HCT116 (cell line): ENCODE results near the gene TNFSF11. TPM values are rescaled to one million over a fixed set of nuclear protein-coding genes. Genes with fewer than 3 reads are reported as not detected.

Source experiments
- ATAC-seq: fragments of 200-7000 bp; cut with Tn5 transposase; 2 replicates; pipeline ENCODE4 v1.9.1; 2020; ENCODE audit warnings: mild to moderate bottlenecking, moderate library complexity
- BruUV-seq: library from RNA; stranded (reverse); fragments of 400-500 nt; replicated peaks from 2 replicates; lab custom pipeline; 2021; lab: Mats Ljungman, UMichigan
- CTCF ChIA-PET: fragments of 300-600 bp; sonication (Branson Sonifier 250); formaldehyde crosslinking; loops from one replicate; lab custom pipeline; 2021; ENCODE audit warnings: antibody characterized with exemption; lab: Charles Lee
- POLR2A ChIA-PET: fragments of 300-600, 350-600 bp; sonication (Branson Sonifier 250); formaldehyde crosslinking; loops from one replicate; lab custom pipeline; 2021; ENCODE audit warnings: antibody characterized with exemption; lab: Charles Lee
- RAD21 ChIA-PET, 2 experiments: fragments of 300-600 bp; sonication (Branson Sonifier 250); formaldehyde crosslinking; loops; one replicate each; lab custom pipeline; 2023; ENCODE audit warnings: low total read pairs in 2 of 2; ENCODE audit not compliant: uncharacterized antibody in 2 of 2, unreplicated experiment in 2 of 2, low non-redundant PET in 1 of 2; lab: Charles Lee
- DNase-seq: peaks from one replicate; pipeline ENCODE4 v3.0.0-alpha.2; 2010; ENCODE audit warnings: low read depth, low spot score
- H2AFZ ChIP-seq: fragments of 200-600 bp; shearing (Covaris generic), sonication (generic); 2 replicates; pipeline ENCODE4 v1.6.1; 2017; ENCODE audit warnings: low read depth, mixed run types, mixed read lengths, antibody characterized with exemption, low read length; ENCODE audit not compliant: poor library complexity, severe bottlenecking
- H3K27ac ChIP-seq: 2 replicates; pipeline ENCODE4 v1.5.1; 2012; ENCODE audit warnings: low read depth, low read length
- H3K27me3 ChIP-seq: fragments of 200-600 bp; sonication (generic); 2 replicates; pipeline ENCODE4 v1.6.1; 2016; ENCODE audit warnings: mixed run types, low read length, mixed read lengths; ENCODE audit not compliant: insufficient read depth
- H3K36me3 ChIP-seq, 2 experiments: fragments of 200-500 bp in 1 of 2; fragments of 200-600 bp in 1 of 2; sonication (Bioruptor generic) in 1 of 2; sonication (generic) in 1 of 2; 2 replicates each; pipeline versions ENCODE4 v1.5.1 to v1.6.1; 2014 to 2016; ENCODE audit warnings: low read length in 2 of 2, inconsistent platforms in 1 of 2, mixed read lengths in 1 of 2, mixed run types in 1 of 2; ENCODE audit not compliant: insufficient read depth in 2 of 2, control insufficient read depth in 1 of 2
- H3K4me1 ChIP-seq, 2 experiments: fragments of 200-600 bp in 1 of 2; sonication (generic) in 1 of 2; 2 replicates each; pipeline versions ENCODE4 v1.5.1 to v1.6.1; 2012 to 2017; ENCODE audit warnings: low read length in 2 of 2, inconsistent platforms in 1 of 2, mild to moderate bottlenecking in 1 of 2, mixed read lengths in 1 of 2, mixed run types in 1 of 2, moderate library complexity in 1 of 2; ENCODE audit not compliant: insufficient read depth in 2 of 2, control insufficient read depth in 1 of 2
- H3K4me2 ChIP-seq: fragments of 200-600 bp; sonication (generic); 2 replicates; pipeline ENCODE4 v1.6.1; 2017; ENCODE audit warnings: mixed run types, low read length, mixed read lengths
- H3K4me3 ChIP-seq, 2 experiments: fragments of 200-600 bp in 1 of 2; sonication (generic) in 1 of 2; replicated peaks in 1 of 2; 2 replicates each; pipeline ENCODE4 v1.5.1; 2011 to 2016; ENCODE audit warnings: low read length in 2 of 2, control low read depth in 1 of 2, low read depth in 1 of 2, mild to moderate bottlenecking in 1 of 2, mixed read lengths in 1 of 2, mixed run types in 1 of 2
- H3K79me2 ChIP-seq: fragments of 200-600 bp; sonication (generic); 2 replicates; pipeline ENCODE4 v1.6.1; 2017; ENCODE audit warnings: mild to moderate bottlenecking, mixed run types, low read length, moderate library complexity, mixed read lengths; ENCODE audit not compliant: insufficient read depth
- H3K9ac ChIP-seq: fragments of 200-600 bp; sonication (generic); 2 replicates; pipeline ENCODE4 v1.6.1; 2016; ENCODE audit warnings: low read length, mixed read lengths
- H3K9me2 ChIP-seq: fragments of 200-600 bp; sonication (generic), shearing (Covaris generic); 2 replicates; pipeline ENCODE4 v1.6.1; 2017; ENCODE audit warnings: mixed run types, mild to moderate bottlenecking, moderate library complexity; ENCODE audit not compliant: insufficient read depth
- H3K9me3 ChIP-seq, 2 experiments: fragments of 200-500 bp in 1 of 2; fragments of 200-600 bp in 1 of 2; sonication (Bioruptor generic) in 1 of 2; sonication (generic) in 1 of 2; 2 replicates each; pipeline ENCODE4 v1.6.1; 2014 to 2017; ENCODE audit warnings: low read length in 2 of 2, mixed read lengths in 2 of 2, inconsistent platforms in 1 of 2, low read depth in 1 of 2, mild to moderate bottlenecking in 1 of 2, mixed run types in 1 of 2, moderate library complexity in 1 of 2; ENCODE audit not compliant: control insufficient read depth in 1 of 2, insufficient read depth in 1 of 2
- H4K20me1 ChIP-seq: fragments of 200-600 bp; sonication (generic), shearing (Covaris generic); 2 replicates; pipeline ENCODE4 v1.6.1; 2017; ENCODE audit warnings: mixed run types, mild to moderate bottlenecking, moderate library complexity; ENCODE audit not compliant: insufficient read depth
- CTCF ChIP-seq, 3 experiments: fragments of 200-600 bp in 1 of 3; sonication (generic) in 1 of 3; IDR thresholded peaks in 2 of 3; conservative IDR thresholded peaks in 1 of 3; 2 replicates each; pipeline ENCODE4 v1.5.1; 2012 to 2017; ENCODE audit warnings: low read depth in 2 of 3, low read length in 2 of 3, antibody characterized with exemption in 1 of 3, borderline replicate concordance in 1 of 3, control low read depth in 1 of 3, mild to moderate bottlenecking in 1 of 3, mixed read lengths in 1 of 3, mixed run types in 1 of 3, moderate library complexity in 1 of 3; ENCODE audit not compliant: insufficient read depth in 1 of 3
- EGR1 ChIP-seq: IDR thresholded peaks from 2 replicates; pipeline ENCODE4 v1.6.1; 2012; ENCODE audit warnings: low read depth
- ELF1 ChIP-seq: IDR thresholded peaks from 2 replicates; pipeline ENCODE4 v1.6.1; 2012; ENCODE audit warnings: low read depth, borderline replicate concordance
- JUND ChIP-seq: IDR thresholded peaks from 2 replicates; pipeline ENCODE4 v1.6.1; 2012
- MAX ChIP-seq: IDR thresholded peaks from 2 replicates; pipeline ENCODE4 v1.6.1; 2012
- POLR2A ChIP-seq: IDR thresholded peaks from 2 replicates; pipeline ENCODE4 v1.7.0; 2011; ENCODE audit warnings: borderline replicate concordance; ENCODE audit not compliant: insufficient read depth, insufficient read length; ENCODE audit errors: extremely low read depth
- POLR2AphosphoS5 ChIP-seq: IDR thresholded peaks from 2 replicates; pipeline ENCODE4 v1.6.1; 2011; ENCODE audit warnings: mild to moderate bottlenecking, low read depth, low read length, moderate library complexity
- RAD21 ChIP-seq: IDR thresholded peaks from 2 replicates; pipeline ENCODE4 v1.6.1; 2012; ENCODE audit warnings: low read depth, mild to moderate bottlenecking
- REST ChIP-seq: IDR thresholded peaks from 2 replicates; pipeline ENCODE4 v1.6.1; 2012; ENCODE audit warnings: low read depth
- SIN3A ChIP-seq: IDR thresholded peaks from 2 replicates; pipeline ENCODE4 v1.6.1; 2012; ENCODE audit warnings: low read depth
- SP1 ChIP-seq: IDR thresholded peaks from 2 replicates; pipeline ENCODE4 v1.6.1; 2012; ENCODE audit warnings: low read depth
- SRF ChIP-seq: IDR thresholded peaks from 2 replicates; pipeline ENCODE4 v1.6.1; 2012; ENCODE audit warnings: low read depth
- TCF7L2 ChIP-seq: IDR thresholded peaks from 2 replicates; pipeline ENCODE4 v1.7.0; 2011; ENCODE audit warnings: borderline replicate concordance, inconsistent platforms; ENCODE audit not compliant: insufficient read depth, insufficient read length; ENCODE audit errors: extremely low read depth
- YY1 ChIP-seq: IDR thresholded peaks from 2 replicates; pipeline ENCODE4 v1.6.1; 2011; ENCODE audit warnings: low read length, low read depth, moderate library complexity, mild to moderate bottlenecking; ENCODE audit not compliant: insufficient replicate concordance; ENCODE audit errors: extremely low read depth
- ZNF274 ChIP-seq: fragments of 200-500 bp; sonication (Bioruptor generic); IDR thresholded peaks from 2 replicates; pipeline ENCODE4 v1.6.1; 2014; ENCODE audit warnings: mild to moderate bottlenecking, low read depth, low read length, inconsistent platforms
- intact Hi-C: fragments of 100-400 bp; cut with micrococcal nuclease; formaldehyde crosslinking; loops from 2 replicates; pipeline ENCODE4 v1.10.0; 2022
- total RNA-seq: library from RNA; stranded (reverse); gene quantifications from one replicate; pipeline ENCODE4 v1.2.1, GENCODE V29; 2021; ENCODE audit not compliant: unreplicated experiment

Gene TNFSF11
- total RNA-seq, 1 experiment from 2014 or later = not detected

GRCh38 chr13:42615691-42616090, 41.7 kb downstream of the TNFSF11 start:
- ChIA-PET POLR2A (no interaction called here), CTCF (no interaction called here), RAD21 (no interaction called here)
- no peak overlapping the region for H3K4me2 ChIP-seq
- H2AFZ ChIP-seq = no peak overlapping the region
- no peak overlapping the region for H3K9ac ChIP-seq
- intact Hi-C loops = no loop called here
- no peaks in the 10 kb centered on the region for H4K20me1 ChIP-seq
- no peak overlapping the region for H3K27ac ChIP-seq
- H3K79me2 ChIP-seq = no peaks in the 10 kb centered on the region
- no peaks in the 10 kb centered on the region for H3K9me2 ChIP-seq
- DNase-seq (no peak), ATAC-seq (0 out of 2 replicates have a peak, but pooled peaks have one; percentile 40)
- H3K4me3 ChIP-seq = no peak overlapping the region
- TF ChIP-seq ZNF274 (no peak), REST (no peak), ELF1 (no peak), EGR1 (no peak), TCF7L2 (no peak), SRF (no peak), MAX (no peak), POLR2AphosphoS5 (no peak), JUND (no peak), YY1 (no peak), RAD21 (no peak), CTCF (IDR thresholded peaks at IDR 0.05 in 2 of 3, conservative IDR thresholded peaks at IDR 0.05 in 1 of 3; ENCODE audit: borderline replicate concordance in 1 of 3, insufficient read depth in 1 of 3, low read depth in 2 of 3, low read length in 2 of 3) (no peak), SIN3A (no peak), SP1 (no peak), POLR2A (no peak)
- no TSS peak for BruUV-seq
- no peaks in the 10 kb centered on the region for H3K4me1 ChIP-seq
- no peaks in the 10 kb centered on the region for H3K36me3 ChIP-seq
- H3K27me3 ChIP-seq = peaks cover 26% of the 10 kb centered on the region; the same call in 1 of the 2 replicates
- H3K9me3 ChIP-seq = no peaks in the 10 kb centered on the region
